AG08395 (cell line): Measurements from ENCODE around the gene UNCX.
"Not testable (repeated sequence)": the region's sequence is repeated elsewhere in the genome, so short reads cannot be mapped to it uniquely, and the experiment has no call there.

Experiments
- DNase-seq: peaks from one replicate; pipeline ENCODE4 v3.0.0; 2012; ENCODE audit warnings: mixed read lengths, low spot score

UNCX gene

DNA sequence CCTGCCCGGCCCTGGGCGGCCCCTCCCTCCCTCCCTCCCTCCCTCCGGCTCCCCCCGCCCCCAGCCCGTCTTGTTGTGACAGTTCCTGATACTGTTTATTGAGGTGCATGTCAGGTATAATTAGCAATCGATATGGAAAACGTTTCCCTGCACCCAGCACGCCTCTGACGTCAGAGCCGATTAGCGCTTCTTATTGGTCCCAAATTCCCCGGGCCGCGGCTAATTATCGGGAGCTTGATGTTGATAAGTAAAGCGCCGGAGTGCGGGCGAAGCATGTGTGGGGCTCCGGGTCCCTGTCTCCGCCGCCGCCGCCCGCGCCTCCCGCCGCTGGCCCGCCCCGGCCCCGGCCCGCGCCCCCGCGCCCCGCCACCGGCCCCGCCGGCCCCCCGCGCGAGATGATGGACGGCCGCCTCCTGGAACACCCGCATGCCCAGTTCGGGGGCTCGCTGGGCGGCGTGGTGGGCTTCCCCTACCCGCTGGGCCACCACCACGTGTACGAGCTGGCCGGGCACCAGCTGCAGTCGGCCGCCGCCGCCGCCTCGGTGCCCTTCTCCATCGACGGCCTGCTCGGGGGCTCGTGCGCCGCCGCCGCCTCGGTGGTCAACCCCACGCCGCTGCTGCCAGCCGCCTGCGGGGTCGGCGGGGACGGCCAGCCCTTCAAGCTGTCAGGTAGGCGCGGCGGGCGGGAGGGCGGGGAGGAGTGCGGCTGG is at the start of gene UNCX:
TSS of gene UNCX (plus strand) at position 250 of the 710 bp plus-strand sequence. CDS start at position 396, 146 bp downstream.
- DNase-seq, result no peak

GRCh38 chr7:1187127-1187526 is 45.5 kb upstream of the UNCX start:
- DNase-seq, result no peak

- DNase-seq, result no peak
Observed at GRCh38 chr7:1188720-1189294, 43.9 kb upstream of the UNCX start.

GRCh38 chr7:1189986-1190772 is 42.5 kb upstream of the UNCX start:
- no peak for DNase-seq

- peak; percentile 50 for DNase-seq
Observed at GRCh38 chr7:1192171-1192676, 40.4 kb upstream of the UNCX start.

- peak; percentile 76 for DNase-seq
Observed at GRCh38 chr7:1193593-1194424, 38.9 kb upstream of the UNCX start.

DNA sequence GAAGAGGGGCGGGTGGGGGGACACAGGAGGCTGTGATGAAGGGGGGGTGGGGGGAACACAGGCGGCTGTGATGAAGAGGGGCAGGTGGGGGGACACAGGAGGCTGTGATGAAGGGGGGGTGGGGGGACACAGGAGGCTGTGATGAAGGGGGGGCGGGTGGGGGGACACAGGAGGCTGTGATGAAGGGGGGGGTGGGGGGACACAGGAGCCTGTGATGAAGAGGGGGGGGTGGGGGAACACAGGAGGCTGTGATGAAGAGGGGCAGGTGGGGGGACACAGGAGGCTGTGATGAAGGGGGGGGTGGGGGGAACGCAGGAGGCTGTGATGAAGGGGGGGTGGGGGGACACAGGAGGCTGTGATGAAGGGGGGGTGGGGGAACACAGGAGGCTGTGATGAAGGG is 36.2 kb upstream of the UNCX start:
- DNase-seq, result not testable (repeated sequence)

- DNase-seq, result no peak
Observed at GRCh38 chr7:1196950-1197349, 35.7 kb upstream of the UNCX start.

DNA sequence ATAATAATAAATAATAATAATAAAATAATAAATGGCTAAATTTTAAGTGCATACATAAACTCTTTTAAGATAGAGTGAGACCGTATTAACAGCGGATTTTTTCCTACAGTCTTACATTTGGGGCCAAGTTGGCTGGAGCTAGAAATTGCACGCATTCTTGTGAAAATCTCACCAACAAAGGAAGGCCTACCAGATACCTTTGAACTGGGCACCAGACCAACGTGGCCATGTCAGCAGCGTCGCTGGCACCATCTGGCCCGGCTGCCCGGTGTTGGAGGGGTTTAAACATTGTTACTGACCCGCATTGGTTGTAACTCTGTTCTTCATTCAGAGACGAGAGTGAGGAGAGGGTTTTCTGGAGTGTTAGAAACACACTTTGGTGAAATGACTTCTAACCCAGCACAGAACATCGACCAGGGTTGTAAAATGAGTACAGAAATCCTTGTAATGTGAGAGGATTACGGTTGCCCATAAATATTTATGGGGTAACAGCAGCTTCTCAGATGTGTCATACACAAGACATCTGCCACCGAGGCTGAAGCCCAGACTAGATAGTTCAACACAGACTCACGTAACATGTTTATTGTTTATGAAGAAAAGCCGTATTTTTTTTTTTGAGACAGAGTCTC is 34.6 kb upstream of the UNCX start:
- DNase-seq, result peak; percentile 95

DNA sequence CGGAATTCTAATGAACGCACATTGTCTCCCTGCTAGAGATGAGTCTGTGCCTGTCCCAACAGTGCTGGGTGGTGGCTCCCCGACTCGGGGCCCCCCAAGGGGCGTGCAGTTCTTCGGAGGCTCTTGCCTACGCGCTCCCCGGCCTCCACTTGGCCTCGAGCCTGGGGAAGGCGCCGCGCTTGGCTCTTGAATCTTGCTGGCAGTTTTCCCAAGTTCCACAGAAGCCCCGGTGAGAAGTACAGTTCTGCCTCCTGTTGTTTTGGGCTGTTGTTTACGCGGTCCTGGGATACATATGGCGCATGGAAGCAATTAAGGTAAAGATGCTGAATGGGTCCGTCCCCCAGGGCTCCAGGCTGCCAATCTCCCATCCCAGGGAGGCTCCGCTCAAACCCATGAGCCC is 32.6 kb upstream of the UNCX start:
- no peak for DNase-seq

GRCh38 chr7:1201916-1202315 is 30.8 kb upstream of the UNCX start:
- DNase-seq, result no peak

DNA sequence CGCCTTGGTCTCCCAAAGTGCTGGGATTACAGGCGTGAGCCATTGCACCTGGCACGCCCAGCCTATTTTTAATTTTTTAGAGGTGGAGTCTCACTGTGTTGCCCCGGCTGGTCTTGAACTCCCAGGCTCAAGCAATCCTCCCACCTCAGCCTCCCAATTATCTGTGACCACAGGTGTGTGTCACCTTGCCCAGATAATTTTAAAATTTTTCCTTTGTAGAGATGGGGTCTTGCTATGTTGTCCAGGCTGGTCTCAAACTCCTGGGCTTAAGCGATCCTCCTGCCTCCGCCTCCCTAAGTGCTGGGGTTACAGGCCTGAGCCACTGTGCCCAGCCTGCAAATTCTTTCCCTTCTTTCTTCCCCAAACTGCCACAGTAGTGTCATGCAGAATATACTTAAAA is 29.8 kb upstream of the UNCX start:
- DNase-seq, result not testable (repeated sequence)

- DNase-seq, result no peak
Observed at GRCh38 chr7:1204460-1205140, 28.1 kb upstream of the UNCX start.

DNA sequence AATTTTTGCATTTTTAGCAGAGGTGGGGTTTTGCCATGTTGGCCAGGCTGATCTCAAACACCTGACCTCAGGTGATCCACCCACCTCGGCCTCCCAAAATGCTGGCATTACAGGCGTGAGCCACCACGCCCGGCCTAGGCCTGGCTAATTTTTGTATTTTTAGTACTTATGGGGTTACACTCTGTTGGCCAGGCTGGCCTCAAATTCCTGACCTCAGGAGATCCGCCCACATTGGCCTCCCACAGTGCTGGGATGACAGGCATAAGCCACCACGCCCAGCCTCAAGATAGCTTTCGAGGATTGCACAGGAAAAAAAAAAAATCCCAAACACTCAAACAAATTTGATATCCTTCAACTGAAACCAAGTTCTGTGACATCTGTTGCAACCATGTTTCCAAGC is 26.9 kb upstream of the UNCX start:
- not testable (repeated sequence) for DNase-seq

- DNase-seq, result no peak
Observed at GRCh38 chr7:1209097-1209496, 23.6 kb upstream of the UNCX start.

GRCh38 chr7:1210321-1210978 is 22.2 kb upstream of the UNCX start:
- DNase-seq, result no peak

GRCh38 chr7:1210979-1211608 is 21.6 kb upstream of the UNCX start:
- DNase-seq, result no peak

- DNase-seq, result no peak
Observed at GRCh38 chr7:1211611-1212010, 21.1 kb upstream of the UNCX start.

GRCh38 chr7:1212025-1212424 is 20.6 kb upstream of the UNCX start:
- not testable (repeated sequence) for DNase-seq

DNA sequence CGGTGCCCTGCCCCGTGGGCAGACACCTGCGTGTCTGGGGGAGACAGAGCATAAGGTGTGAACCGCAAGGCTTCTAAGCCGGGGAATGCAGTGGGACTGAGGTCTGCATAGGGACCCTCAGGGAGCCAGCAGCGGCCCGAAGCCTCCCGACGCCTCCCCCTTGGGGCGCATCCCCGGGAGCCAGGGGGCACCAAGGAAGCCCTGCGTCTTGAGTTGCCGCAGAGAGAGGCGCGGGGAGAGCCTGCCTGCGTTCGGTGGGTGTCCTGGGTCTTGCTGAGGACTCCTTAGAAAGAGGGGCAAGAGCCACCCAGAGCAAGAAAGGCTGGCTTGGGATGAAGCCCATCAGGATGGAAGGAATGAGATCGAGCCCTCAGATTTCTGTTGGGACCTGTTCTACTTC is 18.2 kb upstream of the UNCX start:
- no peak for DNase-seq
